Keratinocyte (primary cell): ENCODE data around the gene RBFOX1. TPM values are rescaled to one million over a fixed set of nuclear protein-coding genes. Genes with fewer than 3 reads are reported as not detected.

Experiments used
- DNase-seq: peaks from one replicate; pipeline ENCODE4 v3.0.0-alpha.2; 2011; ENCODE audit warnings: low read depth, missing footprints, low spot score
- FAIRE-seq: peaks from 2 replicates; lab custom pipeline; 2011; peaks lifted over from hg19 to GRCh38; lab: Jason Lieb, UNC
- H2AFZ ChIP-seq: 2 replicates; pipeline ENCODE4 v1.6.0; 2012; ENCODE audit warnings: low read length, control low read depth, inconsistent platforms; ENCODE audit not compliant: control insufficient read depth
- H3K27ac ChIP-seq: 2 replicates; pipeline ENCODE4 v1.5.1; 2011; ENCODE audit warnings: low read length; ENCODE audit not compliant: control insufficient read depth, insufficient read depth
- H3K27me3 ChIP-seq: 3 replicates; pipeline ENCODE4 v1.6.0; 2011; ENCODE audit warnings: low read length; ENCODE audit not compliant: control insufficient read depth, insufficient read depth; ENCODE audit errors: extremely low read depth
- H3K36me3 ChIP-seq, 2 experiments: 2 replicates in 1 of 2; 3 replicates in 1 of 2; pipeline ENCODE4 v1.5.1; 2011; ENCODE audit warnings: low read length in 2 of 2, mild to moderate bottlenecking in 1 of 2; ENCODE audit not compliant: control insufficient read depth in 2 of 2, insufficient read depth in 2 of 2; ENCODE audit errors: extremely low read depth in 1 of 2
- H3K4me1 ChIP-seq: 3 replicates; pipeline ENCODE4 v1.5.1; 2011; ENCODE audit warnings: low read length; ENCODE audit not compliant: control insufficient read depth, insufficient read depth; ENCODE audit errors: extremely low read depth
- H3K4me2 ChIP-seq: 3 replicates; pipeline ENCODE4 v1.6.0; 2011; ENCODE audit warnings: low read depth, low read length; ENCODE audit not compliant: control insufficient read depth, insufficient read depth; ENCODE audit errors: extremely low read depth
- H3K4me3 ChIP-seq, 3 experiments: fragments of 200-600 bp in 1 of 3; sonication (generic) in 1 of 3; 2 replicates in 2 of 3; 3 replicates in 1 of 3; pipeline ENCODE4 v1.5.1; 2011 to 2016; ENCODE audit warnings: low read length in 3 of 3, mild to moderate bottlenecking in 3 of 3, control low read depth in 2 of 3, inconsistent platforms in 1 of 3, low read depth in 1 of 3, mixed read lengths in 1 of 3, mixed run types in 1 of 3, moderate library complexity in 1 of 3; ENCODE audit not compliant: control insufficient read depth in 2 of 3, insufficient read depth in 2 of 3; ENCODE audit errors: extremely low read depth in 1 of 3
- H3K79me2 ChIP-seq: 2 replicates; pipeline ENCODE4 v1.6.0; 2012; ENCODE audit warnings: low read length; ENCODE audit not compliant: control insufficient read depth, insufficient read depth
- H3K9ac ChIP-seq: 3 replicates; pipeline ENCODE4 v1.6.0; 2011; ENCODE audit warnings: low read length; ENCODE audit not compliant: control insufficient read depth, insufficient read depth; ENCODE audit errors: extremely low read depth
- H3K9me1 ChIP-seq: 3 replicates; pipeline ENCODE4 v1.6.0; 2011; ENCODE audit warnings: low read length; ENCODE audit not compliant: control insufficient read depth, insufficient read depth; ENCODE audit errors: extremely low read depth
- H3K9me3 ChIP-seq: 2 replicates; pipeline ENCODE4 v1.5.1; 2012; ENCODE audit warnings: low read depth, low read length; ENCODE audit not compliant: control insufficient read depth
- H4K20me1 ChIP-seq: 3 replicates; pipeline ENCODE4 v1.6.0; 2011; ENCODE audit warnings: low read length; ENCODE audit not compliant: control insufficient read depth, insufficient read depth; ENCODE audit errors: extremely low read depth
- CTCF ChIP-seq, 3 experiments: IDR thresholded peaks in 1 of 3; conservative IDR thresholded peaks in 1 of 3; optimal IDR thresholded peaks in 1 of 3; 2 replicates in 2 of 3; 3 replicates in 1 of 3; pipeline versions ENCODE3 to v1.5.1; 2011; ENCODE audit warnings: low read length in 3 of 3, mild to moderate bottlenecking in 3 of 3, moderate library complexity in 2 of 3, control low read depth in 1 of 3, inconsistent platforms in 1 of 3; ENCODE audit not compliant: insufficient read depth in 2 of 3; ENCODE audit errors: extremely low read depth in 1 of 3
- EZH2 ChIP-seq: IDR thresholded peaks from one replicate; pipeline ENCODE4 v1.6.1; 2012; ENCODE audit warnings: inconsistent platforms, mild to moderate bottlenecking, low read length, moderate library complexity
- dilution Hi-C: fragments of 300-500 bp; cut with MboI; formaldehyde crosslinking; loops from one replicate; pipeline ENCODE4 v1.7.0; 2020; ENCODE audit warnings: low sequenced_read_pairs; ENCODE audit not compliant: extremely low pct_ligation_motif_present
- polyA plus RNA-seq, 5 experiments: library from polyadenylated mRNA; depleted of rRNA in 3 of 5; stranded (reverse) in 3 of 5; stranded (forward) in 1 of 5; unstranded in 1 of 5; fragments of >200 nt; gene quantifications; 1 replicate in 1 of 5; 2 replicates in 3 of 5; 3 replicates in 1 of 5; pipeline versions ENCODE4 v1.2.1 to v1.2.3, GENCODE V29; 2011 to 2012; ENCODE audit warnings: missing spikeins in 2 of 5, low read depth in 1 of 5, low replicate concordance in 1 of 5

Gene RBFOX1
- polyA plus RNA-seq, 1 donor (not counting 4 experiments of a cell fraction or from before 2014, with no cell fraction given), result not detected

- H3K27me3 ChIP-seq, result no peaks in the 10 kb centered on the region
- no peak overlapping the region for H3K9ac ChIP-seq
- no peaks in the 10 kb centered on the region for H3K36me3 ChIP-seq
- DNase-seq (no peak), FAIRE-seq (no peak)
- H3K4me2 ChIP-seq, result no peak overlapping the region
- H3K27ac ChIP-seq, result no peak overlapping the region
- dilution Hi-C loops, result no loop called here
- H3K79me2 ChIP-seq, result no peaks in the 10 kb centered on the region
- no peaks in the 10 kb centered on the region for H4K20me1 ChIP-seq
- no peaks in the 10 kb centered on the region for H3K9me1 ChIP-seq
- H3K4me1 ChIP-seq, result no peaks in the 10 kb centered on the region
- H3K9me3 ChIP-seq, result peaks cover 3% of the 10 kb centered on the region
- TF ChIP-seq CTCF (optimal IDR thresholded peaks at IDR 0.05 in 1 of 3, IDR thresholded peaks at IDR 0.05 in 1 of 3, conservative IDR thresholded peaks at IDR 0.05 in 1 of 3; ENCODE audit: extremely low read depth in 1 of 3, insufficient read depth in 2 of 3, low read length in 3 of 3) (no peak), EZH2 (no peak)
- H2AFZ ChIP-seq, result no peak overlapping the region
- H3K4me3 ChIP-seq, result no peak overlapping the region
These were observed 238.7 kb downstream of the RBFOX1 start for GRCh38 chr16:7571366-7571765.

- Histone ChIP-seq H3K9ac (no peak overlapping the region), H3K4me3 (no peak overlapping the region), H3K4me2 (no peak overlapping the region), H3K36me3 (no peaks in the 10 kb centered on the region), H3K4me1 (no peaks in the 10 kb centered on the region), H3K27me3 (no peaks in the 10 kb centered on the region), H3K9me3 (no peaks in the 10 kb centered on the region), H2AFZ (no peak overlapping the region), H3K79me2 (no peaks in the 10 kb centered on the region), H3K27ac (no peak overlapping the region), H4K20me1 (no peaks in the 10 kb centered on the region), H3K9me1 (no peaks in the 10 kb centered on the region)
- dilution Hi-C loops, result no loop called here
- TF ChIP-seq CTCF (optimal IDR thresholded peaks at IDR 0.05 in 1 of 3, IDR thresholded peaks at IDR 0.05 in 1 of 3, conservative IDR thresholded peaks at IDR 0.05 in 1 of 3; ENCODE audit: extremely low read depth in 1 of 3, insufficient read depth in 2 of 3, low read length in 3 of 3) (no peak), EZH2 (no peak)
- FAIRE-seq, result no peak
- DNase-seq, result no peak
These were observed 244.9 kb downstream of the RBFOX1 start for GRCh38 chr16:7577588-7577987.
